Measurements from ENCODE around the gene CIC. TPM values are rescaled to one million over a fixed set of nuclear protein-coding genes. Genes with fewer than 3 reads are reported as not detected.
"Not testable (repeated sequence)": the region's sequence is repeated elsewhere in the genome, so short reads cannot be mapped to it uniquely, and the experiment has no call there.

The CIC gene
- total RNA-seq, 3 donors from 2014 or later: 20.2 to 25.6 (median 24.9) TPM

- peak in 2 of 3 donors; percentile 22 to 48 for TF ChIP-seq POLR2AphosphoS5 (IDR thresholded peaks at IDR 0.05)
- peak; percentile 37 for TF ChIP-seq POLR2A (IDR thresholded peaks at IDR 0.05)
- no peak for TF ChIP-seq CTCF (IDR thresholded peaks at IDR 0.05)
- no peaks in the 10 kb centered on the region for H3K9me3 ChIP-seq
- peaks cover 18 to 28% of the 10 kb centered on the region in 2 donors for H3K4me1 ChIP-seq
- no peaks in the 10 kb centered on the region for H3K27me3 ChIP-seq
- intact Hi-C loops (cut with DNase I; ENCODE audit: low total_unique reads): no loop called here
- DNase-seq (ENCODE audit: low spot score in 2 of 2): peak in 1 of 2 donors; percentile 66
- H3K36me3 ChIP-seq: no peaks in the 10 kb centered on the region
- peak overlapping the region; percentile 88 to 99 (median 98) for H3K4me3 ChIP-seq
- peak overlapping the region; percentile 100 for H3K27ac ChIP-seq
Measured at GRCh38 chr19:42253245-42254088, 15.6 kb upstream of the CIC start.

GRCh38 chr19:42254089-42254849, 14.8 kb upstream of the CIC start:
- Histone ChIP-seq H3K9me3 (no peaks in the 10 kb centered on the region), H3K27ac (peak overlapping the region; percentile 100), H3K4me3 (peak overlapping the region; percentile 88 to 99 (median 98)), H3K36me3 (no peaks in the 10 kb centered on the region), H3K4me1 (peaks cover 18 to 28% of the 10 kb centered on the region in 2 donors), H3K27me3 (no peaks in the 10 kb centered on the region)
- TF ChIP-seq POLR2A (IDR thresholded peaks at IDR 0.05): no peak
- TF ChIP-seq CTCF (IDR thresholded peaks at IDR 0.05): peak in 2 of 3 donors; percentile 8 to 12
- peak in 1 of 3 donors; percentile 60 for TF ChIP-seq POLR2AphosphoS5 (IDR thresholded peaks at IDR 0.05)
- peak; percentile 69 to 76 for DNase-seq (ENCODE audit: low spot score in 2 of 2)
- intact Hi-C loops (cut with DNase I; ENCODE audit: low total_unique reads): no loop called here

- Histone ChIP-seq H3K4me1 (peaks cover 18 to 27% of the 10 kb centered on the region in 2 donors), H3K36me3 (no peaks in the 10 kb centered on the region), H3K27me3 (no peaks in the 10 kb centered on the region), H3K9me3 (no peaks in the 10 kb centered on the region), H3K27ac (peak within 1 kb of the TSS; percentile 100), H3K4me3 (peak within 1 kb of the TSS; percentile 88 to 99 (median 98))
- TF ChIP-seq CTCF (IDR thresholded peaks at IDR 0.05) (no peak), POLR2A (IDR thresholded peaks at IDR 0.05) (peak; percentile 47), POLR2AphosphoS5 (IDR thresholded peaks at IDR 0.05) (peak; percentile 74 to 96 (median 95))
- intact Hi-C loops (cut with DNase I; ENCODE audit: low total_unique reads): no loop called here
- DNase-seq (ENCODE audit: low spot score in 2 of 2): peak; percentile 94 to 95
Measured at GRCh38 chr19:42254850-42255765, 13.9 kb upstream of the CIC start, which contains the start of gene ERF. Gene ERF (minus strand): TSS chr19:42255128. CDS start chr19:42254999, 129 bp downstream.

GRCh38 chr19:42255766-42256745, 13.0 kb upstream of the CIC start:
- H3K27ac ChIP-seq: peak overlapping the region; percentile 100
- DNase-seq (ENCODE audit: low spot score in 2 of 2): peak in 1 of 2 donors; percentile 58
- intact Hi-C loops (cut with DNase I; ENCODE audit: low total_unique reads): no loop called here
- TF ChIP-seq POLR2A (IDR thresholded peaks at IDR 0.05) (no peak), POLR2AphosphoS5 (IDR thresholded peaks at IDR 0.05) (peak in 2 of 3 donors; percentile 8 to 34)
- no peaks in the 10 kb centered on the region for H3K27me3 ChIP-seq
- no peaks in the 10 kb centered on the region for H3K36me3 ChIP-seq
- H3K4me3 ChIP-seq: peak overlapping the region; percentile 88 to 99 (median 98)
- no peaks in the 10 kb centered on the region for H3K9me3 ChIP-seq
- peaks cover 18 to 19% of the 10 kb centered on the region in 2 donors for H3K4me1 ChIP-seq

GRCh38 chr19:42257842-42258241, 11.2 kb upstream of the CIC start:
- H3K4me3 ChIP-seq; intact Hi-C loops (cut with DNase I; ENCODE audit: low total_unique reads); H3K36me3 ChIP-seq; H3K27me3 ChIP-seq; H3K9me3 ChIP-seq; H3K4me1 ChIP-seq; H3K27ac ChIP-seq; DNase-seq (ENCODE audit: low spot score in 2 of 2): not testable (repeated sequence)
